HG02970 (cell line): ENCODE measurements around the gene MARK2.
"Not testable (repeated sequence)": the region's sequence is repeated elsewhere in the genome, so short reads cannot be mapped to it uniquely, and the experiment has no call there.

Source experiments
- ATAC-seq: cut with Tn5 transposase; IDR thresholded peaks from one replicate; pipeline ENCODE4 v1.9.1; 2021; ENCODE audit warnings: mild to moderate bottlenecking, moderate library complexity, moderate number of reproducible peaks; ENCODE audit not compliant: unreplicated experiment, low FRiP score

MARK2 gene

GRCh38 chr11:63838678-63839507 is at the start of gene MARK2:
Gene MARK2, plus strand, starts transcription at chr11:63839110. Its CDS starts 397 bp downstream, at chr11:63839507.
- ATAC-seq: peak; percentile 81

GRCh38 chr11:63791495-63792167 is 47.3 kb upstream of the MARK2 start:
- no peak for ATAC-seq

- no peak for ATAC-seq
These were observed 45.7 kb upstream of the MARK2 start for GRCh38 chr11:63793161-63793560.

GRCh38 chr11:63795066-63795465 is 43.8 kb upstream of the MARK2 start:
- no peak for ATAC-seq

- no peak for ATAC-seq
These were observed 38.0 kb upstream of the MARK2 start for GRCh38 chr11:63800921-63801320.

GRCh38 chr11:63802637-63803414 is 36.1 kb upstream of the MARK2 start:
- ATAC-seq: no peak

- ATAC-seq: no peak
These were observed 34.7 kb upstream of the MARK2 start for GRCh38 chr11:63804259-63804658.

- no peak for ATAC-seq
These were observed 33.0 kb upstream of the MARK2 start for GRCh38 chr11:63805844-63806415.

GRCh38 chr11:63810383-63810782 is 28.5 kb upstream of the MARK2 start:
- not testable (repeated sequence) for ATAC-seq

GRCh38 chr11:63811522-63811921 is 27.4 kb upstream of the MARK2 start:
- ATAC-seq: no peak

GRCh38 chr11:63813035-63813562 is 25.8 kb upstream of the MARK2 start, which contains the start of gene SPINDOC:
Gene SPINDOC, plus strand, starts transcription at chr11:63813456. Its CDS starts 231 bp downstream, at chr11:63813687.
- peak; percentile 69 for ATAC-seq

- ATAC-seq: peak; percentile 43
These were observed 25.1 kb upstream of the MARK2 start for GRCh38 chr11:63813563-63814382.

- ATAC-seq: no peak
These were observed 24.6 kb upstream of the MARK2 start for GRCh38 chr11:63814383-63814736.

- ATAC-seq: no peak
These were observed 22.7 kb upstream of the MARK2 start for GRCh38 chr11:63816166-63816565.

- ATAC-seq: no peak
These were observed 22.2 kb upstream of the MARK2 start for GRCh38 chr11:63816732-63817131.

- ATAC-seq: no peak
These were observed 21.0 kb upstream of the MARK2 start for GRCh38 chr11:63817758-63818498.

- no peak for ATAC-seq
These were observed 20.3 kb upstream of the MARK2 start for GRCh38 chr11:63818609-63819008.

GRCh38 chr11:63821411-63821810 is 17.5 kb upstream of the MARK2 start:
- no peak for ATAC-seq
